GM19397 (cell line): ENCODE results near the gene MRPS2.

Experiments used
- ATAC-seq: cut with Tn5 transposase; IDR thresholded peaks from one replicate; pipeline ENCODE4 v1.9.1; 2021; ENCODE audit warnings: mild to moderate bottlenecking, moderate library complexity; ENCODE audit not compliant: unreplicated experiment

MRPS2 gene

DNA sequence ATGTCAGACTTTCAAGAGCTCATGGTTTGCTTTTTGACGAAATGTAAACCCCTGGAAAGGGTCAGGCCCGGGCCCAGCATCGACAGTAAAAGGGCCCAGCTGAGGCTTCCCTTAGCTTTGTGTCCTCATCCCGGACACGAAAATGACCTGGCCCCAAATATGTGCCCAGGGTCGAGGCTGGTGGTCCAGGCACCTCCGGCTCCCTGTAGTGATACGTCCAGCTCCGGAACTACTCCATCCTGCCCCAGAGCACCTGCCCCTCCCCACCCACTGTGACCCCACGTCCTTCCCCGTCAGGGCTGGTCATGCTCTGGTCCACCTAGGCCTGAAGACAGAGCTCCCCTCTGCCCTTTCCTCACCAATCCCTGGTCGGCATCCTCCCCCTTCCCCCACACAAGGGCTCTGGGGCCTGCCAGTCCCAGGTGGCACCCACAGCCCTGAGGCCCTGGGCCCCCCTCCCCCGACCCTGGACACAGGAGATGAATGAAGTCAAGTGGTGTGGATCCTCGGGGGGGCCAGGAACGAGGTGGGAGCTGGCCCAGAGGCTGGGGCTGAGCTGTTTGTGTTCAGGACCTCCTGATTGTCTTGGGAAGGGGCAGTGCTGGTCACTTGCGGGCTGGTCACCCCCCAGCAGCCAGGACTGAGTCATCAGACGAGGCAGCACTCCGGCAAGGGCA, 51.7 kb downstream of the MRPS2 start:
- ATAC-seq = no peak

DNA sequence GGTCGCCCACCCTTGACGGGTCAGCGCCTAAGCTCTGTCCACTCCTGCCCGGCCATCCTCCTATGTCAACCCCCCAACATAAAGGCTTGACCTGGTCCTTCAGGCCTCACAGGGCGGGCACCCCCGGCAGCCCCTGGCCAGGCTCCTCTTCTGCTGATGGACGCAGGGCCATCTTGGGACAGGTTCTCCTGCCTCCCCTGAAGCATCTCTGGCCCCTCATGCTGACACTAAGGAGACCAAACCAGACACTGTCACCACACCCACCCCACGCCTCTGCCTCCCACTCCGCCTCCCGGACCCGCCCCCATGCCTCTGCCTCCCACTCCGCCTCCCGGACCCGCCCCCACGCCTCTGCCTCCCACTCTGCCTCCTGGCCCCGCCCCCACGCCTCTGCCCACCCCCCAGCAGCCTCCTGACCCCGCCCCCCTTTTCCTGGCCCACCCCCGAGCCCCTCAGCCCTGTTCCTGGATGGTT, 52.3 kb downstream of the MRPS2 start:
- ATAC-seq = no peak
